ENCODE data around the gene RHPN2.

RHPN2 gene

GRCh38 chr19:32933571-32933970, 131.1 kb downstream of the RHPN2 start:
- Histone ChIP-seq H3K4me3 (ENCODE audit: low read length, poor library complexity, severe bottlenecking) (no peak overlapping the region), H4K20me1 (ENCODE audit: insufficient read depth, low read length, poor library complexity, severe bottlenecking) (no peaks in the 10 kb centered on the region), H3K27me3 (ENCODE audit: insufficient read depth, low read length, poor library complexity, severe bottlenecking) (no peaks in the 10 kb centered on the region), H3K9me3 (ENCODE audit: insufficient read depth, low read depth, low read length) (peaks cover 2% of the 10 kb centered on the region; the same call in 1 of the 2 replicates), H3K36me3 (ENCODE audit: insufficient read depth, low read length) (peaks cover 14% of the 10 kb centered on the region; the same call in 1 of the 2 replicates), H3K4me1 (ENCODE audit: insufficient read depth, low read length, poor library complexity, severe bottlenecking) (no peaks in the 10 kb centered on the region), H3F3A (ENCODE audit: low read depth) (no peaks in the 10 kb centered on the region), H3K9ac (ENCODE audit: low read depth, low read length, poor library complexity, severe bottlenecking) (no peak overlapping the region), H3K79me2 (ENCODE audit: insufficient read depth, low read length) (no peaks in the 10 kb centered on the region), H2AFZ (ENCODE audit: low read length) (no peak overlapping the region), H3K4me2 (ENCODE audit: low read depth, low read length, poor library complexity, severe bottlenecking) (no peak overlapping the region), H3K9me2 (replicated peaks; ENCODE audit: low read depth, low read length) (no peaks in the 10 kb centered on the region)
- TF ChIP-seq EZH2phosphoT487 (IDR thresholded peaks at IDR 0.05; ENCODE audit: borderline replicate concordance) (no peak), CTCF (conservative IDR thresholded peaks at IDR 0.05; ENCODE audit: low read length) (no peak)

- Histone ChIP-seq H3K27me3 (ENCODE audit: insufficient read depth, low read length, poor library complexity, severe bottlenecking) (no peaks in the 10 kb centered on the region), H3K9me3 (ENCODE audit: insufficient read depth, low read depth, low read length) (peaks cover 8% of the 10 kb centered on the region; the same call in 1 of the 2 replicates), H2AFZ (ENCODE audit: low read length) (no peak overlapping the region), H3K4me1 (ENCODE audit: insufficient read depth, low read length, poor library complexity, severe bottlenecking) (no peaks in the 10 kb centered on the region), H3K79me2 (ENCODE audit: insufficient read depth, low read length) (no peaks in the 10 kb centered on the region), H3K4me2 (ENCODE audit: low read depth, low read length, poor library complexity, severe bottlenecking) (no peak overlapping the region), H3K9me2 (replicated peaks; ENCODE audit: low read depth, low read length) (no peaks in the 10 kb centered on the region), H3K9ac (ENCODE audit: low read depth, low read length, poor library complexity, severe bottlenecking) (no peak overlapping the region), H3F3A (ENCODE audit: low read depth) (no peaks in the 10 kb centered on the region), H3K36me3 (ENCODE audit: insufficient read depth, low read length) (peaks cover 15% of the 10 kb centered on the region; the same call in 1 of the 2 replicates), H4K20me1 (ENCODE audit: insufficient read depth, low read length, poor library complexity, severe bottlenecking) (no peaks in the 10 kb centered on the region), H3K4me3 (ENCODE audit: low read length, poor library complexity, severe bottlenecking) (no peak overlapping the region)
- TF ChIP-seq EZH2phosphoT487 (IDR thresholded peaks at IDR 0.05; ENCODE audit: borderline replicate concordance): no peak
- no peak for TF ChIP-seq CTCF (conservative IDR thresholded peaks at IDR 0.05; ENCODE audit: low read length)
These were observed 134.1 kb downstream of the RHPN2 start for GRCh38 chr19:32930567-32930966.

GRCh38 chr19:32928806-32929205, 135.9 kb downstream of the RHPN2 start:
- no peaks in the 10 kb centered on the region for H4K20me1 ChIP-seq (ENCODE audit: insufficient read depth, low read length, poor library complexity, severe bottlenecking)
- H3K36me3 ChIP-seq (ENCODE audit: insufficient read depth, low read length): peaks cover 15% of the 10 kb centered on the region; the same call in 1 of the 2 replicates
- no peak overlapping the region for H3K4me2 ChIP-seq (ENCODE audit: low read depth, low read length, poor library complexity, severe bottlenecking)
- H3K9me3 ChIP-seq (ENCODE audit: insufficient read depth, low read depth, low read length): peaks cover 8% of the 10 kb centered on the region; the same call in 1 of the 2 replicates
- H3K79me2 ChIP-seq (ENCODE audit: insufficient read depth, low read length): no peaks in the 10 kb centered on the region
- no peaks in the 10 kb centered on the region for H3F3A ChIP-seq (ENCODE audit: low read depth)
- H3K4me1 ChIP-seq (ENCODE audit: insufficient read depth, low read length, poor library complexity, severe bottlenecking): no peaks in the 10 kb centered on the region
- no peak overlapping the region for H2AFZ ChIP-seq (ENCODE audit: low read length)
- H3K9ac ChIP-seq (ENCODE audit: low read depth, low read length, poor library complexity, severe bottlenecking): no peak overlapping the region
- no peaks in the 10 kb centered on the region for H3K9me2 ChIP-seq (replicated peaks; ENCODE audit: low read depth, low read length)
- no peak for TF ChIP-seq CTCF (conservative IDR thresholded peaks at IDR 0.05; ENCODE audit: low read length)
- no peak for TF ChIP-seq EZH2phosphoT487 (IDR thresholded peaks at IDR 0.05; ENCODE audit: borderline replicate concordance)
- no peaks in the 10 kb centered on the region for H3K27me3 ChIP-seq (ENCODE audit: insufficient read depth, low read length, poor library complexity, severe bottlenecking)
- no peak overlapping the region for H3K4me3 ChIP-seq (ENCODE audit: low read length, poor library complexity, severe bottlenecking)

Data from Loucy (cell line).